ENCODE data around the gene ECI2.

GRCh38 chr6:4071330-4071729, 64.0 kb downstream of the ECI2 start:
- no peak for TF ChIP-seq MAX (IDR thresholded peaks at IDR 0.05; ENCODE audit: low read depth, low read length)
- TF ChIP-seq CTCF (IDR thresholded peaks at IDR 0.05; ENCODE audit: low read depth, low read length): no peak
- TF ChIP-seq POLR2A (IDR thresholded peaks at IDR 0.05; ENCODE audit: extremely low read depth, insufficient read length): no peak
